HuH-7.5 (cell line): ENCODE results near the gene BFSP1.

ENCODE experiments used
- DNase-seq: peaks from one replicate; pipeline ENCODE4 v3.0.0; 2011; ENCODE audit warnings: low spot score

The BFSP1 gene

GRCh38 chr20:17519606-17520285, 11.4 kb downstream of the BFSP1 start:
- DNase-seq = no peak

- no peak for DNase-seq
Observed at GRCh38 chr20:17518339-17519052, 12.7 kb downstream of the BFSP1 start.

GRCh38 chr20:17515053-17515452, 16.1 kb downstream of the BFSP1 start:
- DNase-seq = no peak

- DNase-seq = no peak
Observed at GRCh38 chr20:17513939-17514338, 17.2 kb downstream of the BFSP1 start.

- DNase-seq = no peak
Observed at GRCh38 chr20:17511401-17511800, 19.8 kb downstream of the BFSP1 start.

GRCh38 chr20:17510548-17510947, 20.6 kb downstream of the BFSP1 start:
- no peak for DNase-seq

- no peak for DNase-seq
Observed at GRCh38 chr20:17508756-17509155, 22.4 kb downstream of the BFSP1 start.

- DNase-seq = no peak
Observed at GRCh38 chr20:17507531-17507930, 23.6 kb downstream of the BFSP1 start.

GRCh38 chr20:17507032-17507431, 24.1 kb downstream of the BFSP1 start:
- DNase-seq = no peak

GRCh38 chr20:17505636-17506517, 25.3 kb downstream of the BFSP1 start:
- DNase-seq = no peak

GRCh38 chr20:17504898-17505635, 26.1 kb downstream of the BFSP1 start:
- DNase-seq = peak; percentile 48

- no peak for DNase-seq
Observed at GRCh38 chr20:17504066-17504897, 26.9 kb downstream of the BFSP1 start.

GRCh38 chr20:17503301-17504065, 27.7 kb downstream of the BFSP1 start:
- no peak for DNase-seq

- DNase-seq = no peak
Observed at GRCh38 chr20:17502105-17502504, 29.1 kb downstream of the BFSP1 start.

- no peak for DNase-seq
Observed at GRCh38 chr20:17501701-17502100, 29.5 kb downstream of the BFSP1 start.

GRCh38 chr20:17500826-17501225, 30.4 kb downstream of the BFSP1 start:
- no peak for DNase-seq

GRCh38 chr20:17500271-17500670, 30.9 kb downstream of the BFSP1 start:
- DNase-seq = no peak

GRCh38 chr20:17499041-17499440, 32.1 kb downstream of the BFSP1 start:
- no peak for DNase-seq

GRCh38 chr20:17498641-17499040, 32.5 kb downstream of the BFSP1 start:
- DNase-seq = no peak

GRCh38 chr20:17497821-17498580, 33.2 kb downstream of the BFSP1 start:
- no peak for DNase-seq
